WTC11 (cell line): ENCODE measurements around the gene VWA8. TPM values are rescaled to one million over a fixed set of nuclear protein-coding genes. Genes with fewer than 3 reads are reported as not detected.

ENCODE experiments used
- ATAC-seq: fragments of 200-7000 bp; cut with Tn5 transposase; 2 replicates; pipeline ENCODE4 v1.10.0; 2021; ENCODE audit warnings: mild to moderate bottlenecking, moderate library complexity
- CTCF ChIA-PET: fragments of 300-600 bp; sonication (Branson Sonifier 250); formaldehyde crosslinking; loops from one replicate; lab custom pipeline; 2021; ENCODE audit warnings: antibody characterized with exemption; lab: Charles Lee
- POLR2A ChIA-PET: fragments of 350-600 bp; sonication (Branson Sonifier 250); formaldehyde crosslinking; loops from one replicate; lab custom pipeline; 2021; ENCODE audit warnings: antibody characterized with exemption; lab: Charles Lee
- DNase-seq: peaks from one replicate; pipeline ENCODE4 v3.0.0; 2021; ENCODE audit warnings: low spot score
- H3K27ac Mint-ChIP-seq: 2 replicates; pipeline ENCODE4 v1.8.0; 2021; ENCODE audit warnings: mixed read lengths
- H3K27me3 Mint-ChIP-seq: 2 replicates; pipeline ENCODE4 v1.8.0; 2021; ENCODE audit warnings: low read depth, mild to moderate bottlenecking, moderate library complexity, mixed read lengths
- H3K36me3 Mint-ChIP-seq: 2 replicates; pipeline ENCODE4 v1.8.0; 2021; ENCODE audit warnings: mixed read lengths
- H3K4me1 Mint-ChIP-seq: 2 replicates; pipeline ENCODE4 v1.8.0; 2022; ENCODE audit warnings: mixed read lengths
- H3K4me3 Mint-ChIP-seq: 2 replicates; pipeline ENCODE4 v1.8.0; 2021; ENCODE audit warnings: mild to moderate bottlenecking, moderate library complexity, mixed read lengths
- H3K9me3 Mint-ChIP-seq: 2 replicates; pipeline ENCODE4 v1.8.0; 2021; ENCODE audit warnings: mixed read lengths
- ATF6 ChIP-seq: sonication (generic); formaldehyde crosslinking; IDR thresholded peaks from 2 replicates; pipeline ENCODE4 v1.8.1; 2023; ENCODE audit warnings: mild to moderate bottlenecking, missing genetic modification reagents
- ETV6 ChIP-seq: sonication (generic); formaldehyde crosslinking; IDR thresholded peaks from 2 replicates; pipeline ENCODE4 v1.8.1; 2022; ENCODE audit warnings: mild to moderate bottlenecking, missing genetic modification reagents
- GRHL2 ChIP-seq: fragments of 250-450 bp; sonication (Bioruptor Pico); IDR thresholded peaks from 2 replicates; pipeline ENCODE4 v1.8.0; 2022; ENCODE audit warnings: mild to moderate bottlenecking, moderate library complexity; ENCODE audit not compliant: insufficient replicate concordance, severe bottlenecking
- GTF2I ChIP-seq: fragments of 250-450 bp; sonication (Bioruptor Pico); conservative IDR thresholded peaks from 2 replicates; pipeline ENCODE4 v1.4.0; 2021; ENCODE audit warnings: mild to moderate bottlenecking
- JUN ChIP-seq: sonication (generic); formaldehyde crosslinking; IDR thresholded peaks from 2 replicates; pipeline ENCODE4 v1.8.0; 2023; ENCODE audit warnings: mild to moderate bottlenecking, missing genetic modification reagents
- NFATC4 ChIP-seq: fragments of 250-450 bp; sonication (Bioruptor Pico); IDR thresholded peaks from 2 replicates; pipeline ENCODE4 v1.9.0; 2021; ENCODE audit warnings: mild to moderate bottlenecking
- SP1 ChIP-seq: sonication (generic); formaldehyde crosslinking; conservative IDR thresholded peaks from 2 replicates; pipeline ENCODE4 v1.8.1; 2022; ENCODE audit warnings: missing genetic modification reagents
- TEAD4 ChIP-seq: sonication (generic); formaldehyde crosslinking; IDR thresholded peaks from 2 replicates; pipeline ENCODE4 v1.8.0; 2022; ENCODE audit warnings: mild to moderate bottlenecking, missing genetic modification reagents
- ZBTB21 ChIP-seq: sonication (generic); formaldehyde crosslinking; IDR thresholded peaks from 2 replicates; pipeline ENCODE4 v1.8.1; 2023; ENCODE audit warnings: mild to moderate bottlenecking, missing genetic modification reagents, borderline replicate concordance
- ZNF281 ChIP-seq: sonication (generic); formaldehyde crosslinking; IDR thresholded peaks from 2 replicates; pipeline ENCODE4 v1.8.0; 2023; ENCODE audit warnings: mild to moderate bottlenecking, missing genetic modification reagents
- ZNF317 ChIP-seq: sonication (generic); formaldehyde crosslinking; IDR thresholded peaks from 2 replicates; pipeline ENCODE4 v1.8.1; 2023; ENCODE audit warnings: low read depth, mild to moderate bottlenecking, moderate library complexity, missing genetic modification reagents, borderline replicate concordance
- ZNF423 ChIP-seq: fragments of 250-450 bp; sonication (Bioruptor Pico); IDR thresholded peaks from 2 replicates; pipeline ENCODE4 v2.1.2; 2022; ENCODE audit warnings: mild to moderate bottlenecking, moderate library complexity
- ZNF512 ChIP-seq: sonication (generic); formaldehyde crosslinking; IDR thresholded peaks from 2 replicates; pipeline ENCODE4 v1.8.1; 2022; ENCODE audit warnings: missing genetic modification reagents, borderline replicate concordance
- ZSCAN18 ChIP-seq: fragments of 250-450 bp; sonication (Bioruptor Pico); IDR thresholded peaks from 2 replicates; pipeline ENCODE4 v2.1.2; 2022; ENCODE audit warnings: mild to moderate bottlenecking, moderate library complexity
- total RNA-seq: library from RNA; stranded (reverse); gene quantifications from 3 replicates; pipeline ENCODE4 v1.2.3, GENCODE V29; 2021
- TF ChIP-seq, protein P1 (sequence below): sonication (generic); formaldehyde crosslinking; IDR thresholded peaks from 2 replicates; pipeline ENCODE4 v1.8.0; 2023; ENCODE audit warnings: missing genetic modification reagents
- TF ChIP-seq, protein P2 (sequence below): sonication (generic); formaldehyde crosslinking; IDR thresholded peaks from 2 replicates; pipeline ENCODE4 v1.8.0; 2023; ENCODE audit warnings: missing genetic modification reagents, mild to moderate bottlenecking, borderline replicate concordance

Gene VWA8
- total RNA-seq, 1 experiment from 2014 or later: 19.9 TPM

- Mint-ChIP-seq H3K4me1 (peaks cover 11% of the 10 kb centered on the region), H3K4me3 (no peak overlapping the region), H3K27ac (no peak overlapping the region), H3K36me3 (peaks cover 29% of the 10 kb centered on the region), H3K27me3 (no peaks in the 10 kb centered on the region), H3K9me3 (peaks cover 10% of the 10 kb centered on the region)
- TF ChIP-seq ZNF423 (CRISPR knock-in tag): no peak
- TF ChIP-seq ZNF281 (CRISPR knock-in tag): no peak
- no peak for TF ChIP-seq ZNF317
- no peak for TF ChIP-seq ATF6 (CRISPR knock-in tag)
- no peak for TF ChIP-seq GTF2I
- TF ChIP-seq GRHL2 (CRISPR knock-in tag): no peak
- POLR2A ChIA-PET: no interaction called here
- no peak for DNase-seq
- CTCF ChIA-PET: interaction anchor here (1.0 kb wide), 1 partner anchor 40 kb away, joined by 3 read pairs; no protein-coding TSS in a partner anchor
- no peak for ATAC-seq
These were observed 16.7 kb downstream of the VWA8 start for GRCh38 chr13:41944229-41944628.

- Mint-ChIP-seq H3K27ac (no peak overlapping the region; the same call in 1 of the 2 replicates), H3K4me3 (no peak overlapping the region), H3K4me1 (peaks cover 11% of the 10 kb centered on the region), H3K27me3 (no peaks in the 10 kb centered on the region), H3K9me3 (peaks cover 10% of the 10 kb centered on the region), H3K36me3 (peaks cover 21% of the 10 kb centered on the region)
- POLR2A ChIA-PET: interaction anchor here (0.6 kb wide), 1 partner anchor 83 kb away, joined by 4 read pairs; no protein-coding TSS in a partner anchor
- TF ChIP-seq SP1 (no peak), JUN (CRISPR knock-in tag) (no peak), ZBTB21 (no peak), NFATC4 (CRISPR knock-in tag) (no peak), TEAD4 (CRISPR knock-in tag) (no peak), ZNF512 (CRISPR knock-in tag) (no peak), ZSCAN18 (CRISPR knock-in tag) (no peak), ETV6 (no peak)
- TF ChIP-seq, protein P1, sequence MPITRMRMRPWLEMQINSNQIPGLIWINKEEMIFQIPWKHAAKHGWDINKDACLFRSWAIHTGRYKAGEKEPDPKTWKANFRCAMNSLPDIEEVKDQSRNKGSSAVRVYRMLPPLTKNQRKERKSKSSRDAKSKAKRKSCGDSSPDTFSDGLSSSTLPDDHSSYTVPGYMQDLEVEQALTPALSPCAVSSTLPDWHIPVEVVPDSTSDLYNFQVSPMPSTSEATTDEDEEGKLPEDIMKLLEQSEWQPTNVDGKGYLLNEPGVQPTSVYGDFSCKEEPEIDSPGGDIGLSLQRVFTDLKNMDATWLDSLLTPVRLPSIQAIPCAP: no peak
- TF ChIP-seq, protein P2, sequence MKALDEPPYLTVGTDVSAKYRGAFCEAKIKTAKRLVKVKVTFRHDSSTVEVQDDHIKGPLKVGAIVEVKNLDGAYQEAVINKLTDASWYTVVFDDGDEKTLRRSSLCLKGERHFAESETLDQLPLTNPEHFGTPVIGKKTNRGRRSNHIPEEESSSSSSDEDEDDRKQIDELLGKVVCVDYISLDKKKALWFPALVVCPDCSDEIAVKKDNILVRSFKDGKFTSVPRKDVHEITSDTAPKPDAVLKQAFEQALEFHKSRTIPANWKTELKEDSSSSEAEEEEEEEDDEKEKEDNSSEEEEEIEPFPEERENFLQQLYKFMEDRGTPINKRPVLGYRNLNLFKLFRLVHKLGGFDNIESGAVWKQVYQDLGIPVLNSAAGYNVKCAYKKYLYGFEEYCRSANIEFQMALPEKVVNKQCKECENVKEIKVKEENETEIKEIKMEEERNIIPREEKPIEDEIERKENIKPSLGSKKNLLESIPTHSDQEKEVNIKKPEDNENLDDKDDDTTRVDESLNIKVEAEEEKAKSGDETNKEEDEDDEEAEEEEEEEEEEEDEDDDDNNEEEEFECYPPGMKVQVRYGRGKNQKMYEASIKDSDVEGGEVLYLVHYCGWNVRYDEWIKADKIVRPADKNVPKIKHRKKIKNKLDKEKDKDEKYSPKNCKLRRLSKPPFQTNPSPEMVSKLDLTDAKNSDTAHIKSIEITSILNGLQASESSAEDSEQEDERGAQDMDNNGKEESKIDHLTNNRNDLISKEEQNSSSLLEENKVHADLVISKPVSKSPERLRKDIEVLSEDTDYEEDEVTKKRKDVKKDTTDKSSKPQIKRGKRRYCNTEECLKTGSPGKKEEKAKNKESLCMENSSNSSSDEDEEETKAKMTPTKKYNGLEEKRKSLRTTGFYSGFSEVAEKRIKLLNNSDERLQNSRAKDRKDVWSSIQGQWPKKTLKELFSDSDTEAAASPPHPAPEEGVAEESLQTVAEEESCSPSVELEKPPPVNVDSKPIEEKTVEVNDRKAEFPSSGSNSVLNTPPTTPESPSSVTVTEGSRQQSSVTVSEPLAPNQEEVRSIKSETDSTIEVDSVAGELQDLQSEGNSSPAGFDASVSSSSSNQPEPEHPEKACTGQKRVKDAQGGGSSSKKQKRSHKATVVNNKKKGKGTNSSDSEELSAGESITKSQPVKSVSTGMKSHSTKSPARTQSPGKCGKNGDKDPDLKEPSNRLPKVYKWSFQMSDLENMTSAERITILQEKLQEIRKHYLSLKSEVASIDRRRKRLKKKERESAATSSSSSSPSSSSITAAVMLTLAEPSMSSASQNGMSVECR (CRISPR knock-in tag): no peak
- ATAC-seq (peak; percentile 99), DNase-seq (peak; percentile 42)
- CTCF ChIA-PET: interaction anchor here (0.6 to 2.0 kb wide), 13 partner anchors 9 to 538 kb away, joined by 3 to 5 read pairs (median 3); no protein-coding TSS in a partner anchor
These were observed 18.3 kb downstream of the VWA8 start for GRCh38 chr13:41942462-41943094.
